GM12874 (cell line): ENCODE data around the gene PNPLA2.

ENCODE experiments used
- CTCF ChIP-seq: IDR thresholded peaks from 2 replicates; pipeline ENCODE4 v1.5.1; 2011; ENCODE audit warnings: low read depth, mild to moderate bottlenecking, control low read depth, low read length, moderate library complexity; ENCODE audit not compliant: insufficient read depth

PNPLA2 gene

GRCh38 chr11:845872-846495 is 27.3 kb downstream of the PNPLA2 start:
- no peak for TF ChIP-seq CTCF

- TF ChIP-seq CTCF = no peak
Measured at GRCh38 chr11:846496-847098, 27.9 kb downstream of the PNPLA2 start.

- no peak for TF ChIP-seq CTCF
Measured at GRCh38 chr11:847876-848275, 29.2 kb downstream of the PNPLA2 start.

- TF ChIP-seq CTCF = peak; percentile 98
Measured at GRCh38 chr11:848380-848931, 29.7 kb downstream of the PNPLA2 start.

- no peak for TF ChIP-seq CTCF
Measured at GRCh38 chr11:849104-849824, 30.6 kb downstream of the PNPLA2 start.

- TF ChIP-seq CTCF = no peak
Measured at GRCh38 chr11:849951-850774, 31.4 kb downstream of the PNPLA2 start.
